DOHH2 (cell line): Measurements from ENCODE around the gene PRMT2.

Experiments
- H3F3A ChIP-seq: fragments of 200-600 bp; sonication (generic), shearing (Covaris generic); 2 replicates; pipeline ENCODE4 v1.6.0; 2016; ENCODE audit warnings: antibody characterized with exemption, mild to moderate bottlenecking; ENCODE audit not compliant: control insufficient read depth, insufficient read depth
- H3K27ac ChIP-seq: fragments of 200-600 bp; sonication (generic); 2 replicates; pipeline ENCODE4 v1.5.1; 2014; ENCODE audit warnings: low read depth, mild to moderate bottlenecking, low read length, moderate library complexity
- H3K27me3 ChIP-seq: fragments of 200-600 bp; sonication (generic); 2 replicates; pipeline ENCODE4 v1.6.1; 2014; ENCODE audit warnings: mild to moderate bottlenecking, low read length, mixed read lengths; ENCODE audit not compliant: control insufficient read depth
- H3K36me3 ChIP-seq: fragments of 200-600 bp; sonication (generic); 2 replicates; pipeline ENCODE4 v1.6.1; 2014; ENCODE audit warnings: mild to moderate bottlenecking, low read length, moderate library complexity, mixed read lengths; ENCODE audit not compliant: control insufficient read depth
- H3K4me1 ChIP-seq: fragments of 200-600 bp; sonication (generic); 2 replicates; pipeline ENCODE4 v1.6.1; 2014; ENCODE audit warnings: mild to moderate bottlenecking, low read length, mixed read lengths; ENCODE audit not compliant: control insufficient read depth
- H3K4me2 ChIP-seq: fragments of 200-600 bp; sonication (generic); 2 replicates; pipeline ENCODE4 v1.6.0; 2014; ENCODE audit warnings: mild to moderate bottlenecking, low read length, moderate library complexity
- H3K4me3 ChIP-seq: fragments of 200-600 bp; sonication (generic); 2 replicates; pipeline ENCODE4 v1.5.1; 2014; ENCODE audit warnings: mild to moderate bottlenecking, low read length, mixed read lengths
- H3K79me2 ChIP-seq: fragments of 200-600 bp; sonication (generic); 2 replicates; pipeline ENCODE4 v1.6.1; 2014; ENCODE audit warnings: mild to moderate bottlenecking, low read length, mixed read lengths; ENCODE audit not compliant: control insufficient read depth
- H3K9me2 ChIP-seq: fragments of 200-600 bp; sonication (generic); replicated peaks from 2 replicates; pipeline ENCODE4 v1.6.1; 2014; ENCODE audit warnings: mild to moderate bottlenecking, low read length, mixed read lengths; ENCODE audit not compliant: control insufficient read depth
- H3K9me3 ChIP-seq: fragments of 200-600 bp; sonication (generic); 2 replicates; pipeline ENCODE4 v1.6.1; 2014; ENCODE audit warnings: antibody characterized with exemption, low read length, mixed read lengths; ENCODE audit not compliant: control insufficient read depth, insufficient read depth
- H4K20me1 ChIP-seq: fragments of 200-600 bp; sonication (generic); 2 replicates; pipeline ENCODE4 v1.6.0; 2014; ENCODE audit warnings: low read depth, mild to moderate bottlenecking, antibody characterized with exemption, low read length, moderate library complexity; ENCODE audit not compliant: control insufficient read depth, insufficient read depth
- CTCF ChIP-seq: fragments of 200-600 bp; sonication (generic); IDR thresholded peaks from one replicate; pipeline ENCODE4 v1.5.1; 2014; ENCODE audit warnings: antibody characterized with exemption, mild to moderate bottlenecking, low read depth, low read length; ENCODE audit not compliant: poor library complexity, severe bottlenecking
- EZH2phosphoT487 ChIP-seq: fragments of 200-600 bp; sonication (generic); IDR thresholded peaks from 2 replicates; pipeline ENCODE4 v1.6.1; 2017; ENCODE audit warnings: borderline replicate concordance, mild to moderate bottlenecking, antibody characterized with exemption, low read length, moderate library complexity, mixed read lengths

PRMT2 gene

GRCh38 chr21:46597031-46597430 is 38.4 kb upstream of the PRMT2 start:
- Histone ChIP-seq H3K79me2 (no peaks in the 10 kb centered on the region), H3K4me2 (no peak overlapping the region), H3K9me3 (peaks cover 12% of the 10 kb centered on the region; the same call in 1 of the 2 replicates), H3K27me3 (peaks cover 9% of the 10 kb centered on the region; the same call in 1 of the 2 replicates), H3K27ac (no peak overlapping the region), H3K9me2 (no peaks in the 10 kb centered on the region), H3K36me3 (no peaks in the 10 kb centered on the region), H4K20me1 (no peaks in the 10 kb centered on the region), H3K4me3 (no peak overlapping the region), H3K4me1 (no peaks in the 10 kb centered on the region), H3F3A (no peaks in the 10 kb centered on the region)
- TF ChIP-seq CTCF = no peak
- TF ChIP-seq EZH2phosphoT487 = no peak

- H3K9me3 ChIP-seq = peaks cover 12% of the 10 kb centered on the region; the same call in 1 of the 2 replicates
Observed at GRCh38 chr21:46597896-46598343, 37.6 kb upstream of the PRMT2 start.

GRCh38 chr21:46598581-46599572 is 36.6 kb upstream of the PRMT2 start:
- H3K27ac ChIP-seq = no peak overlapping the region
- no peaks in the 10 kb centered on the region for H3K9me2 ChIP-seq
- no peak overlapping the region for H3K4me3 ChIP-seq
- peaks cover 16% of the 10 kb centered on the region; the same call in 1 of the 2 replicates for H3K27me3 ChIP-seq
- no peak overlapping the region for H3K4me2 ChIP-seq
- H3K79me2 ChIP-seq = no peaks in the 10 kb centered on the region
- H3K9me3 ChIP-seq = peaks cover 12% of the 10 kb centered on the region; the same call in 1 of the 2 replicates
- no peaks in the 10 kb centered on the region for H4K20me1 ChIP-seq
- no peaks in the 10 kb centered on the region for H3K4me1 ChIP-seq
- H3K36me3 ChIP-seq = no peaks in the 10 kb centered on the region
- H3F3A ChIP-seq = no peaks in the 10 kb centered on the region
- no peak for TF ChIP-seq CTCF
- TF ChIP-seq EZH2phosphoT487 = no peak

More at GRCh38 chr21:46597896-46598343, 37.6 kb upstream of the PRMT2 start:
- no peak overlapping the region for H3K27ac ChIP-seq
- no peak overlapping the region for H3K4me2 ChIP-seq
- H3K27me3 ChIP-seq = peaks cover 16% of the 10 kb centered on the region; the same call in 1 of the 2 replicates
- H3K4me1 ChIP-seq = no peaks in the 10 kb centered on the region
- no peak overlapping the region for H3K4me3 ChIP-seq
- H3K79me2 ChIP-seq = no peaks in the 10 kb centered on the region
- no peaks in the 10 kb centered on the region for H3F3A ChIP-seq
- H3K36me3 ChIP-seq = no peaks in the 10 kb centered on the region
- H3K9me2 ChIP-seq = no peaks in the 10 kb centered on the region
- TF ChIP-seq EZH2phosphoT487 (no peak), CTCF (no peak)
- no peaks in the 10 kb centered on the region for H4K20me1 ChIP-seq
